ENCODE data around the gene GPX4. TPM values are rescaled to one million over a fixed set of nuclear protein-coding genes. Genes with fewer than 3 reads are reported as not detected.

Gene GPX4
- total and polyA plus RNA-seq, 2 of the 13 experiments (the other 11 are each of a cell fraction or from before 2014, with no cell fraction given) = 535 to 613 TPM

GRCh38 chr19:1103708-1104310 is at the start of gene GPX4 (continued):
- TF ChIP-seq, protein P1, sequence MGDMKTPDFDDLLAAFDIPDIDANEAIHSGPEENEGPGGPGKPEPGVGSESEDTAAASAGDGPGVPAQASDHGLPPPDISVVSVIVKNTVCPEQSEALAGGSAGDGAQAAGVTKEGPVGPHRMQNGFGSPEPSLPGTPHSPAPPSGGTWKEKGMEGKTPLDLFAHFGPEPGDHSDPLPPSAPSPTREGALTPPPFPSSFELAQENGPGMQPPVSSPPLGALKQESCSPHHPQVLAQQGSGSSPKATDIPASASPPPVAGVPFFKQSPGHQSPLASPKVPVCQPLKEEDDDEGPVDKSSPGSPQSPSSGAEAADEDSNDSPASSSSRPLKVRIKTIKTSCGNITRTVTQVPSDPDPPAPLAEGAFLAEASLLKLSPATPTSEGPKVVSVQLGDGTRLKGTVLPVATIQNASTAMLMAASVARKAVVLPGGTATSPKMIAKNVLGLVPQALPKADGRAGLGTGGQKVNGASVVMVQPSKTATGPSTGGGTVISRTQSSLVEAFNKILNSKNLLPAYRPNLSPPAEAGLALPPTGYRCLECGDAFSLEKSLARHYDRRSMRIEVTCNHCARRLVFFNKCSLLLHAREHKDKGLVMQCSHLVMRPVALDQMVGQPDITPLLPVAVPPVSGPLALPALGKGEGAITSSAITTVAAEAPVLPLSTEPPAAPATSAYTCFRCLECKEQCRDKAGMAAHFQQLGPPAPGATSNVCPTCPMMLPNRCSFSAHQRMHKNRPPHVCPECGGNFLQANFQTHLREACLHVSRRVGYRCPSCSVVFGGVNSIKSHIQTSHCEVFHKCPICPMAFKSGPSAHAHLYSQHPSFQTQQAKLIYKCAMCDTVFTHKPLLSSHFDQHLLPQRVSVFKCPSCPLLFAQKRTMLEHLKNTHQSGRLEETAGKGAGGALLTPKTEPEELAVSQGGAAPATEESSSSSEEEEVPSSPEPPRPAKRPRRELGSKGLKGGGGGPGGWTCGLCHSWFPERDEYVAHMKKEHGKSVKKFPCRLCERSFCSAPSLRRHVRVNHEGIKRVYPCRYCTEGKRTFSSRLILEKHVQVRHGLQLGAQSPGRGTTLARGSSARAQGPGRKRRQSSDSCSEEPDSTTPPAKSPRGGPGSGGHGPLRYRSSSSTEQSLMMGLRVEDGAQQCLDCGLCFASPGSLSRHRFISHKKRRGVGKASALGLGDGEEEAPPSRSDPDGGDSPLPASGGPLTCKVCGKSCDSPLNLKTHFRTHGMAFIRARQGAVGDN (CRISPR knock-in tag; IDR thresholded peaks at IDR 0.05) = peak; percentile 91
- no peak for TF ChIP-seq ZNF451 (CRISPR knock-in tag; IDR thresholded peaks at IDR 0.05)
- no peak for TF ChIP-seq ZNF552 (CRISPR knock-in tag; IDR thresholded peaks at IDR 0.05; ENCODE audit: borderline replicate concordance)
- TF ChIP-seq, protein P2, sequence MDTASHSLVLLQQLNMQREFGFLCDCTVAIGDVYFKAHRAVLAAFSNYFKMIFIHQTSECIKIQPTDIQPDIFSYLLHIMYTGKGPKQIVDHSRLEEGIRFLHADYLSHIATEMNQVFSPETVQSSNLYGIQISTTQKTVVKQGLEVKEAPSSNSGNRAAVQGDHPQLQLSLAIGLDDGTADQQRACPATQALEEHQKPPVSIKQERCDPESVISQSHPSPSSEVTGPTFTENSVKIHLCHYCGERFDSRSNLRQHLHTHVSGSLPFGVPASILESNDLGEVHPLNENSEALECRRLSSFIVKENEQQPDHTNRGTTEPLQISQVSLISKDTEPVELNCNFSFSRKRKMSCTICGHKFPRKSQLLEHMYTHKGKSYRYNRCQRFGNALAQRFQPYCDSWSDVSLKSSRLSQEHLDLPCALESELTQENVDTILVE (CRISPR knock-in tag; IDR thresholded peaks at IDR 0.05) = no peak; the same call in 1 of the 2 replicates
- no peak for TF ChIP-seq MAFF (IDR thresholded peaks at IDR 0.05; ENCODE audit: low read depth, low read length)
- TF ChIP-seq, protein P3, sequence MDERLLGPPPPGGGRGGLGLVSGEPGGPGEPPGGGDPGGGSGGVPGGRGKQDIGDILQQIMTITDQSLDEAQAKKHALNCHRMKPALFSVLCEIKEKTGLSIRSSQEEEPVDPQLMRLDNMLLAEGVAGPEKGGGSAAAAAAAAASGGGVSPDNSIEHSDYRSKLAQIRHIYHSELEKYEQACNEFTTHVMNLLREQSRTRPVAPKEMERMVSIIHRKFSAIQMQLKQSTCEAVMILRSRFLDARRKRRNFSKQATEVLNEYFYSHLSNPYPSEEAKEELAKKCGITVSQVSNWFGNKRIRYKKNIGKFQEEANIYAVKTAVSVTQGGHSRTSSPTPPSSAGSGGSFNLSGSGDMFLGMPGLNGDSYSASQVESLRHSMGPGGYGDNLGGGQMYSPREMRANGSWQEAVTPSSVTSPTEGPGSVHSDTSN (CRISPR knock-in tag; IDR thresholded peaks at IDR 0.05) = no peak; the same call in 1 of the 2 replicates
- no peak for TF ChIP-seq CENPT (CRISPR knock-in tag; IDR thresholded peaks at IDR 0.05; ENCODE audit: low read depth)
- no peak for TF ChIP-seq ZNF629 (CRISPR knock-in tag; conservative IDR thresholded peaks at IDR 0.05)
- no peak; the same call in 1 of the 2 replicates for TF ChIP-seq ZNF337 (CRISPR knock-in tag; IDR thresholded peaks at IDR 0.05; ENCODE audit: borderline replicate concordance, low read depth)
- TF ChIP-seq RFX5 (IDR thresholded peaks at IDR 0.05; ENCODE audit: low read depth, low read length) = peak; percentile 72
- no peak for TF ChIP-seq PRMT3 (CRISPR knock-in tag; IDR thresholded peaks at IDR 0.05; ENCODE audit: borderline replicate concordance, low read depth)
- no peak for TF ChIP-seq U2AF2 (IDR thresholded peaks at IDR 0.05; ENCODE audit: low read depth, low read length)
- TF ChIP-seq SMAD9 (CRISPR knock-in tag; IDR thresholded peaks at IDR 0.05) = no peak
- peak; percentile 98 for TF ChIP-seq POLR2G (IDR thresholded peaks at IDR 0.05; ENCODE audit: low read depth, low read length)
- TF ChIP-seq HOXA3 (CRISPR knock-in tag; IDR thresholded peaks at IDR 0.05) = peak; percentile 39; the same call in 1 of the 2 replicates
- TF ChIP-seq CSRNP1 (CRISPR knock-in tag; IDR thresholded peaks at IDR 0.05) = peak; percentile 68
- TF ChIP-seq ZBTB20 (CRISPR knock-in tag; IDR thresholded peaks at IDR 0.05; ENCODE audit: borderline replicate concordance, low read depth) = no peak
- TF ChIP-seq, protein P4, sequence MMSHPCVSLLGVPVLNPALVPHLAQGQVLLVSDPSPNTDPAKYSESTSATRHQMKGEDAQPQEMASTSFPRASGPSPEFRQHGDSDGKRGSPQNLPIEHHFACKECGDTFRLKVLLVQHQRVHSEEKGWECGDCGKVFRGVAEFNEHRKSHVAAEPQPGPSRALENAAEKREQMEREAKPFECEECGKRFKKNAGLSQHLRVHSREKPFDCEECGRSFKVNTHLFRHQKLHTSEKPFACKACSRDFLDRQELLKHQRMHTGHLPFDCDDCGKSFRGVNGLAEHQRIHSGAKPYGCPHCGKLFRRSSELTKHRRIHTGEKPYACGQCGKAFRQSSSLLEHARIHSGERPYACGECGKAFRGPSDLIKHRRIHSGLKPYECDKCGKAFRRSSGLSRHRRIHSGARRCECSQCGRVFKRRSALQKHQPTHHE (CRISPR knock-in tag; IDR thresholded peaks at IDR 0.05; ENCODE audit: borderline replicate concordance) = peak; percentile 13; the same call in 1 of the 2 replicates
- no peak for TF ChIP-seq U2AF1 (optimal IDR thresholded peaks at IDR 0.05; ENCODE audit: low read depth, low read length)
- TF ChIP-seq ZNF761 (CRISPR knock-in tag; conservative IDR thresholded peaks at IDR 0.05) = no peak
